Muscle of leg (tissue), 11 donors: Measurements from ENCODE around the gene CDC42EP4. TPM values are rescaled to one million over a fixed set of nuclear protein-coding genes. Genes with fewer than 3 reads are reported as not detected.
A peak's percentile ranks its signal among the peaks of the same experiment; 100 is the strongest.

Experiments used
- DNase-seq: peaks from one replicate; pipeline ENCODE4 v3.0.0; 2013
- H3K27ac ChIP-seq: one replicate; pipeline ENCODE4 v1.5.1; 2013; ENCODE audit warnings: mild to moderate bottlenecking, low read length, control low read depth
- H3K27me3 ChIP-seq: one replicate; pipeline ENCODE4 v1.6.1; 2013; ENCODE audit warnings: low read length; ENCODE audit not compliant: control insufficient read depth, insufficient read depth
- H3K36me3 ChIP-seq: one replicate; pipeline ENCODE4 v1.6.1; 2013; ENCODE audit warnings: low read length; ENCODE audit not compliant: control insufficient read depth, insufficient read depth
- H3K4me1 ChIP-seq: one replicate; pipeline ENCODE4 v1.6.1; 2013; ENCODE audit warnings: low read length; ENCODE audit not compliant: control insufficient read depth, insufficient read depth
- H3K4me3 ChIP-seq: one replicate; pipeline ENCODE4 v1.5.1; 2013; ENCODE audit warnings: low read length, control low read depth
- H3K9me3 ChIP-seq: replicated peaks from 2 replicates; pipeline ENCODE4 v1.6.1; 2013; ENCODE audit warnings: low read depth, low read length; ENCODE audit not compliant: control insufficient read depth
- WGBS: methylation state at CpG from one replicate; pipeline ENCODE4 v1.1.5; 2013; ENCODE audit warnings: missing lambda C conversion rate; ENCODE audit not compliant: insufficient coverage; 5-methylcytosine and 5-hydroxymethylcytosine counted together
- polyA plus RNA-seq, 8 donors: library from polyadenylated mRNA; unstranded; fragments of 120-200 nt; gene quantifications; one replicate each; pipeline versions ENCODE4 v1.2.1 to v1.2.3, GENCODE V29; 2013; ENCODE audit warnings: inconsistent platforms in 1 of 8, low replicate concordance in 1 of 8; ENCODE audit not compliant: insufficient read length in 8 of 8, insufficient read depth in 1 of 8
- total RNA-seq: library from RNA; stranded (reverse); fragments of 120-200 nt; gene quantifications from one replicate; pipeline ENCODE4 v1.2.4, GENCODE V29; 2013

The CDC42EP4 gene
- total and polyA plus RNA-seq, 9 donors = 13.4 to 30.9 (median 21.5) TPM

GRCh38 chr17:73282629-73283028 lies 29.2 kb downstream of the CDC42EP4 start:
- Histone ChIP-seq H3K36me3 (peaks cover 27% of the 10 kb centered on the region), H3K27ac (no peak overlapping the region), H3K4me1 (peaks cover 40% of the 10 kb centered on the region), H3K4me3 (no peak overlapping the region), H3K9me3 (no peaks in the 10 kb centered on the region), H3K27me3 (no peaks in the 10 kb centered on the region)
- DNase-seq = no peak
- WGBS = 94% methylated on average over 2 of the region's 9 CpGs

- no peak for DNase-seq
- Histone ChIP-seq H3K4me1 (peaks cover 40% of the 10 kb centered on the region), H3K27me3 (no peaks in the 10 kb centered on the region), H3K9me3 (no peaks in the 10 kb centered on the region), H3K27ac (no peak overlapping the region), H3K4me3 (no peak overlapping the region), H3K36me3 (peaks cover 27% of the 10 kb centered on the region)
- WGBS = no CpG with 5 or more reads among the region's 7 CpGs
Measured at GRCh38 chr17:73281928-73282327, 29.9 kb downstream of the CDC42EP4 start.

- DNase-seq = no peak
- Histone ChIP-seq H3K4me3 (no peak overlapping the region), H3K9me3 (no peaks in the 10 kb centered on the region), H3K27me3 (no peaks in the 10 kb centered on the region), H3K4me1 (peaks cover 36% of the 10 kb centered on the region), H3K27ac (no peak overlapping the region), H3K36me3 (peaks cover 11% of the 10 kb centered on the region)
- WGBS = 96% methylated on average over 4 of the region's 12 CpGs
Measured at GRCh38 chr17:73280191-73280590, 31.6 kb downstream of the CDC42EP4 start.

GRCh38 chr17:73279704-73280103 lies 32.1 kb downstream of the CDC42EP4 start:
- Histone ChIP-seq H3K36me3 (peaks cover 7% of the 10 kb centered on the region), H3K9me3 (no peaks in the 10 kb centered on the region), H3K27ac (no peak overlapping the region), H3K4me1 (peaks cover 32% of the 10 kb centered on the region), H3K27me3 (no peaks in the 10 kb centered on the region), H3K4me3 (no peak overlapping the region)
- WGBS = 80% methylated on average over 4 of the region's 7 CpGs
- no peak for DNase-seq

GRCh38 chr17:73278465-73279453 lies 33.0 kb downstream of the CDC42EP4 start:
- H3K36me3 ChIP-seq = peaks cover 7% of the 10 kb centered on the region
- H3K4me1 ChIP-seq = peaks cover 22% of the 10 kb centered on the region
- H3K9me3 ChIP-seq = no peaks in the 10 kb centered on the region
- peak; percentile 80 for DNase-seq
- no peak overlapping the region for H3K4me3 ChIP-seq
- 43% methylated on average over 5 of the region's 14 CpGs for WGBS
- H3K27me3 ChIP-seq = no peaks in the 10 kb centered on the region
- no peak overlapping the region for H3K27ac ChIP-seq

GRCh38 chr17:73278049-73278464 lies 33.7 kb downstream of the CDC42EP4 start:
- DNase-seq = no peak
- Histone ChIP-seq H3K27me3 (no peaks in the 10 kb centered on the region), H3K4me1 (peaks cover 15% of the 10 kb centered on the region), H3K4me3 (no peak overlapping the region), H3K27ac (no peak overlapping the region), H3K36me3 (peaks cover 7% of the 10 kb centered on the region), H3K9me3 (no peaks in the 10 kb centered on the region)
- WGBS = 60% methylated on average over 5 of the region's 7 CpGs

GRCh38 chr17:73274490-73274889 lies 37.3 kb downstream of the CDC42EP4 start:
- no peak overlapping the region for H3K4me3 ChIP-seq
- no peaks in the 10 kb centered on the region for H3K36me3 ChIP-seq
- no peaks in the 10 kb centered on the region for H3K27me3 ChIP-seq
- peaks cover 15% of the 10 kb centered on the region for H3K4me1 ChIP-seq
- H3K27ac ChIP-seq = no peak overlapping the region
- no peak for DNase-seq
- peaks cover 3% of the 10 kb centered on the region for H3K9me3 ChIP-seq
- 90% methylated on average over 4 of the region's 4 CpGs for WGBS

- H3K4me3 ChIP-seq = no peak overlapping the region
- H3K4me1 ChIP-seq = peaks cover 2% of the 10 kb centered on the region
- H3K27ac ChIP-seq = no peak overlapping the region
- no CpG with 5 or more reads among the region's 8 CpGs for WGBS
- H3K9me3 ChIP-seq = peaks cover 3% of the 10 kb centered on the region
- DNase-seq = no peak
- H3K36me3 ChIP-seq = no peaks in the 10 kb centered on the region
- no peaks in the 10 kb centered on the region for H3K27me3 ChIP-seq
Measured at GRCh38 chr17:73272906-73273218, 38.9 kb downstream of the CDC42EP4 start.

GRCh38 chr17:73271072-73271471 lies 40.7 kb downstream of the CDC42EP4 start:
- no peaks in the 10 kb centered on the region for H3K36me3 ChIP-seq
- 90% methylated on average over 6 of the region's 9 CpGs for WGBS
- no peak for DNase-seq
- no peaks in the 10 kb centered on the region for H3K4me1 ChIP-seq
- no peaks in the 10 kb centered on the region for H3K27me3 ChIP-seq
- peaks cover 3% of the 10 kb centered on the region for H3K9me3 ChIP-seq
- H3K27ac ChIP-seq = no peak overlapping the region
- H3K4me3 ChIP-seq = no peak overlapping the region

GRCh38 chr17:73269791-73270190 lies 42.0 kb downstream of the CDC42EP4 start:
- 57% methylated on average over 1 of the region's 1 CpG for WGBS
- Histone ChIP-seq H3K4me1 (no peaks in the 10 kb centered on the region), H3K36me3 (no peaks in the 10 kb centered on the region), H3K4me3 (no peak overlapping the region), H3K27me3 (no peaks in the 10 kb centered on the region), H3K27ac (no peak overlapping the region), H3K9me3 (peaks cover 3% of the 10 kb centered on the region)
- no peak for DNase-seq

- H3K27me3 ChIP-seq = no peaks in the 10 kb centered on the region
- H3K4me3 ChIP-seq = no peak overlapping the region
- H3K36me3 ChIP-seq = no peaks in the 10 kb centered on the region
- DNase-seq = no peak
- H3K9me3 ChIP-seq = peaks cover 3% of the 10 kb centered on the region
- H3K4me1 ChIP-seq = no peaks in the 10 kb centered on the region
- no peak overlapping the region for H3K27ac ChIP-seq
Measured at GRCh38 chr17:73269329-73269615, 42.5 kb downstream of the CDC42EP4 start.
